Fibroblast of villous mesenchyme (primary cell): Measurements from ENCODE around the gene BAIAP2L1. TPM values are rescaled to one million over a fixed set of nuclear protein-coding genes. Genes with fewer than 3 reads are reported as not detected.

Source experiments
- DNase-seq: peaks from one replicate; pipeline ENCODE4 v3.0.0-alpha.2; 2010; ENCODE audit warnings: low read depth
- H3K4me3 ChIP-seq: 2 replicates; pipeline ENCODE4 v1.5.1; 2011; ENCODE audit warnings: low read depth, mild to moderate bottlenecking, low read length
- CTCF ChIP-seq: IDR thresholded peaks from 2 replicates; pipeline ENCODE4 v1.5.1; 2012; ENCODE audit warnings: low read depth, mild to moderate bottlenecking, low read length; ENCODE audit not compliant: insufficient read depth
- total RNA-seq: library from RNA; depleted of rRNA; stranded (reverse); fragments of >200 nt; gene quantifications from 2 replicates; pipeline ENCODE4 v1.2.3, GENCODE V29; 2012

Gene BAIAP2L1
- total RNA-seq, 1 donor = 9.1 TPM

GRCh38 chr7:98303176-98303865, 97.6 kb downstream of the BAIAP2L1 start:
- no peak for TF ChIP-seq CTCF
- H3K4me3 ChIP-seq = no peak overlapping the region
- no peak for DNase-seq

GRCh38 chr7:98301693-98302470, 99.0 kb downstream of the BAIAP2L1 start:
- DNase-seq = no peak
- no peak overlapping the region for H3K4me3 ChIP-seq
- TF ChIP-seq CTCF = no peak

GRCh38 chr7:98300595-98301372, 100.1 kb downstream of the BAIAP2L1 start:
- TF ChIP-seq CTCF = no peak
- no peak for DNase-seq
- no peak overlapping the region for H3K4me3 ChIP-seq

- H3K4me3 ChIP-seq = no peak overlapping the region
- no peak for DNase-seq
- no peak for TF ChIP-seq CTCF
Observed at GRCh38 chr7:98297626-98298286, 103.1 kb downstream of the BAIAP2L1 start.

GRCh38 chr7:98296833-98297232, 104.1 kb downstream of the BAIAP2L1 start:
- H3K4me3 ChIP-seq = no peak overlapping the region
- DNase-seq = no peak
- no peak for TF ChIP-seq CTCF

- TF ChIP-seq CTCF = no peak
- no peak overlapping the region for H3K4me3 ChIP-seq
- DNase-seq = no peak
Observed at GRCh38 chr7:98295467-98296192, 105.3 kb downstream of the BAIAP2L1 start.
